ENCODE results near the gene TEAD1. TPM values are rescaled to one million over a fixed set of nuclear protein-coding genes. Genes with fewer than 3 reads are reported as not detected.

TEAD1 gene
- total RNA-seq, 4 donors from 2014 or later = 46.4 to 214 (median 61.2) TPM

GRCh38 chr11:12768726-12769673 lies 94.8 kb downstream of the TEAD1 start:
- no peak overlapping the region for H3K4me3 ChIP-seq
- in situ Hi-C loops (cut with MboI; ENCODE audit: low pct_ligation_motif_present in 1 of 4, low pct_unique_long_range_greater_than_20kb in 1 of 4, low sequenced_read_pairs in 3 of 4) (no loop called here), intact Hi-C loops (cut with DNase I; ENCODE audit: low total_unique reads) (no loop called here)
- H3K9me3 ChIP-seq = no peaks in the 10 kb centered on the region
- no peak for DNase-seq
- TF ChIP-seq, protein P1, sequence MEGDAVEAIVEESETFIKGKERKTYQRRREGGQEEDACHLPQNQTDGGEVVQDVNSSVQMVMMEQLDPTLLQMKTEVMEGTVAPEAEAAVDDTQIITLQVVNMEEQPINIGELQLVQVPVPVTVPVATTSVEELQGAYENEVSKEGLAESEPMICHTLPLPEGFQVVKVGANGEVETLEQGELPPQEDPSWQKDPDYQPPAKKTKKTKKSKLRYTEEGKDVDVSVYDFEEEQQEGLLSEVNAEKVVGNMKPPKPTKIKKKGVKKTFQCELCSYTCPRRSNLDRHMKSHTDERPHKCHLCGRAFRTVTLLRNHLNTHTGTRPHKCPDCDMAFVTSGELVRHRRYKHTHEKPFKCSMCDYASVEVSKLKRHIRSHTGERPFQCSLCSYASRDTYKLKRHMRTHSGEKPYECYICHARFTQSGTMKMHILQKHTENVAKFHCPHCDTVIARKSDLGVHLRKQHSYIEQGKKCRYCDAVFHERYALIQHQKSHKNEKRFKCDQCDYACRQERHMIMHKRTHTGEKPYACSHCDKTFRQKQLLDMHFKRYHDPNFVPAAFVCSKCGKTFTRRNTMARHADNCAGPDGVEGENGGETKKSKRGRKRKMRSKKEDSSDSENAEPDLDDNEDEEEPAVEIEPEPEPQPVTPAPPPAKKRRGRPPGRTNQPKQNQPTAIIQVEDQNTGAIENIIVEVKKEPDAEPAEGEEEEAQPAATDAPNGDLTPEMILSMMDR (IDR thresholded peaks at IDR 0.05) = no peak
- TF ChIP-seq POLR2AphosphoS5 (IDR thresholded peaks at IDR 0.05) = no peak
- no peak for TF ChIP-seq POLR2A (IDR thresholded peaks at IDR 0.05)
- H3K27ac ChIP-seq = peak overlapping the region in 1 of 4 donors; percentile 8
- H3K36me3 ChIP-seq = no peaks in the 10 kb centered on the region
- H3K27me3 ChIP-seq = no peaks in the 10 kb centered on the region
- peaks cover 0 to 28% (median 13%) of the 10 kb centered on the region in 4 donors for H3K4me1 ChIP-seq
- WGBS, 2 donors (ENCODE audit: low coverage in 1 of 2) = 79 to 83% methylated on average over 1 to 6 of the region's 7 CpGs

DNA sequence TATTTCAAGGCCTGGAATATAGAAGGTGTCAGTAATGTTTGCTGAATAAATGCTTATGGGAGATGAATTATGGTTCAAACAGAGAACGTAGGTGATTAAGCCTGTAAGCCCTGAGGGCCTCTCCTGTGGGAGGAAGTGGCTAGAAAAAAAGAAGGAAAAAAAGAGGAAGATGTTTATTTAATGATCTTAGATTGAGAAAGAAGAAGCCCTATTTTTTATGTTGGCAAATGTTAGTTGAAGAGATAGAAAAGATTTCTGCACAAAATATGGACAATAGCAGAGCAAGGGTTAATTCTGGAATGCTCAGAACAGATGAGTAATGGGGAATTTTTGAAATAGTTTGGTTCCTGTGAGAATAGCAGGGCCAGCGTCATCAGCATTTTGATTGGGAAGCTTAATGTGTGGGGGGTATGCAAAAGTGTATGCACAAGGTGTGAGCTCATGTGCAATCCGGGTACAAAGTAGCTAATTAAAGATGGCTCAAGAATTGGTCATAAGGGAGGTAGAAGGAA lies 95.7 kb downstream of the TEAD1 start:
- DNase-seq = no peak
- peaks cover 0 to 27% (median 13%) of the 10 kb centered on the region in 4 donors for H3K4me1 ChIP-seq
- H3K27ac ChIP-seq = peak overlapping the region in 1 of 4 donors; percentile 8
- H3K9me3 ChIP-seq = no peaks in the 10 kb centered on the region
- TF ChIP-seq EP300 (IDR thresholded peaks at IDR 0.05; ENCODE audit: low read depth) (no peak), POLR2AphosphoS5 (IDR thresholded peaks at IDR 0.05) (no peak)
- H3K36me3 ChIP-seq = no peaks in the 10 kb centered on the region
- no peaks in the 10 kb centered on the region for H3K27me3 ChIP-seq
- no peak overlapping the region for H3K4me3 ChIP-seq
- 39 to 50% methylated on average over 2 to 3 of the region's 3 CpGs for WGBS, 2 donors (ENCODE audit: low coverage in 1 of 2)
- in situ Hi-C loops (cut with MboI; ENCODE audit: low pct_ligation_motif_present in 1 of 4, low pct_unique_long_range_greater_than_20kb in 1 of 4, low sequenced_read_pairs in 3 of 4) = no loop called here
- intact Hi-C loops (cut with DNase I; ENCODE audit: low total_unique reads) = no loop called here

- Histone ChIP-seq H3K27me3 (no peaks in the 10 kb centered on the region), H3K4me3 (no peak overlapping the region), H3K9me3 (no peaks in the 10 kb centered on the region), H3K27ac (no peak overlapping the region), H3K4me1 (peaks cover 0 to 22% (median 13%) of the 10 kb centered on the region in 4 donors), H3K36me3 (no peaks in the 10 kb centered on the region)
- no peak for TF ChIP-seq EP300 (IDR thresholded peaks at IDR 0.05; ENCODE audit: low read depth)
- no peak for TF ChIP-seq POLR2AphosphoS5 (IDR thresholded peaks at IDR 0.05)
- TF ChIP-seq POLR2A (IDR thresholded peaks at IDR 0.05) = no peak
- TF ChIP-seq, protein P1 (IDR thresholded peaks at IDR 0.05) = no peak
- 83 to 95% methylated on average over 1 of the region's 1 CpG for WGBS, 2 donors (ENCODE audit: low coverage in 1 of 2)
- intact Hi-C loops (cut with DNase I; ENCODE audit: low total_unique reads) (no loop called here), in situ Hi-C loops (cut with MboI; ENCODE audit: low pct_ligation_motif_present in 1 of 4, low pct_unique_long_range_greater_than_20kb in 1 of 4, low sequenced_read_pairs in 3 of 4) (no loop called here)
- DNase-seq = no peak
Observed at GRCh38 chr11:12770435-12770834, 96.2 kb downstream of the TEAD1 start.

- Histone ChIP-seq H3K27ac (peak overlapping the region in 3 of 4 donors; percentile 7 to 41 (median 27)), H3K9me3 (no peaks in the 10 kb centered on the region), H3K36me3 (no peaks in the 10 kb centered on the region), H3K4me3 (no peak overlapping the region), H3K27me3 (no peaks in the 10 kb centered on the region), H3K4me1 (peaks cover 0 to 17% (median 13%) of the 10 kb centered on the region in 4 donors)
- intact Hi-C loops (cut with DNase I; ENCODE audit: low total_unique reads) = no loop called here
- TF ChIP-seq, protein P1 (IDR thresholded peaks at IDR 0.05) = no peak
- TF ChIP-seq POLR2A (IDR thresholded peaks at IDR 0.05) (no peak), EP300 (IDR thresholded peaks at IDR 0.05; ENCODE audit: low read depth) (no peak), POLR2AphosphoS5 (IDR thresholded peaks at IDR 0.05) (no peak)
- in situ Hi-C loops (cut with MboI; ENCODE audit: low pct_ligation_motif_present in 1 of 4, low pct_unique_long_range_greater_than_20kb in 1 of 4, low sequenced_read_pairs in 3 of 4) = no loop called here
- 86 to 100% methylated on average over 6 to 8 of the region's 8 CpGs for WGBS, 2 donors (ENCODE audit: low coverage in 1 of 2)
- no peak for DNase-seq
Observed at GRCh38 chr11:12770966-12771597, 96.9 kb downstream of the TEAD1 start.
